Nucleus accumbens (tissue), 56 donors: ENCODE measurements around the gene PPP2R5E.
"Not testable (repeated sequence)": the region's sequence is repeated elsewhere in the genome, so short reads cannot be mapped to it uniquely, and the experiment has no call there.

ENCODE experiments used
- DNase-seq, 56 donors: peaks; one replicate each; lab custom pipeline; 2025; lab: John Stamatoyannopoulos, UW

Gene PPP2R5E

GRCh38 chr14:63543000-63543825 lies at the start of gene PPP2R5E:
Gene PPP2R5E, minus strand, starts transcription at chr14:63543377. Its CDS starts 3,692 bp downstream, at chr14:63539685.
- DNase-seq, result peak; percentile 81 to 99 (median 98)

GRCh38 chr14:63583046-63583445 lies 39.9 kb upstream of the PPP2R5E start:
- DNase-seq, result not testable (repeated sequence)

GRCh38 chr14:63581491-63581890 lies 38.3 kb upstream of the PPP2R5E start:
- no peak for DNase-seq

- no peak for DNase-seq
Measured at GRCh38 chr14:63578300-63578699, 35.1 kb upstream of the PPP2R5E start.

- DNase-seq, result no peak
Measured at GRCh38 chr14:63573581-63573980, 30.4 kb upstream of the PPP2R5E start.

- no peak for DNase-seq
Measured at GRCh38 chr14:63565448-63565847, 22.3 kb upstream of the PPP2R5E start.

- DNase-seq, result no peak
Measured at GRCh38 chr14:63564318-63564717, 21.1 kb upstream of the PPP2R5E start.

GRCh38 chr14:63563370-63564026 lies 20.3 kb upstream of the PPP2R5E start:
- DNase-seq, result no peak

- no peak for DNase-seq
Measured at GRCh38 chr14:63562405-63562804, 19.2 kb upstream of the PPP2R5E start.

- no peak for DNase-seq
Measured at GRCh38 chr14:63555572-63555971, 12.4 kb upstream of the PPP2R5E start.

- peak in 1 of 56 donors; percentile 1 for DNase-seq
Measured at GRCh38 chr14:63551332-63551731, 8.2 kb upstream of the PPP2R5E start.

GRCh38 chr14:63547798-63548335 lies 4.7 kb upstream of the PPP2R5E start:
- no peak for DNase-seq

- DNase-seq, result no peak
Measured at GRCh38 chr14:63545431-63545830, 2.3 kb upstream of the PPP2R5E start.

GRCh38 chr14:63544591-63545299 lies 1.6 kb upstream of the PPP2R5E start:
- DNase-seq, result peak in 1 of 56 donors; percentile 1

GRCh38 chr14:63543826-63544406 lies 739 bp upstream of the PPP2R5E start:
- peak in 7 of 56 donors; percentile 19 to 66 (median 36) for DNase-seq

GRCh38 chr14:63542231-63542999 lies 762 bp downstream of the PPP2R5E start:
- DNase-seq, result peak in 26 of 56 donors; percentile 1 to 55 (median 32)

- no peak for DNase-seq
Measured at GRCh38 chr14:63535918-63536317, 7.3 kb downstream of the PPP2R5E start.

- no peak for DNase-seq
Measured at GRCh38 chr14:63533474-63533873, 9.7 kb downstream of the PPP2R5E start.

- DNase-seq, result no peak
Measured at GRCh38 chr14:63524537-63525155, 18.5 kb downstream of the PPP2R5E start.
